Neural progenitor cell (in vitro differentiated cells): ENCODE results near the gene TRIM25.

Source experiments
- EZH2phosphoT487 ChIP-seq: fragments of 200-600 bp; sonication (generic); IDR thresholded peaks from 2 replicates; pipeline ENCODE4 v1.6.1; 2017; ENCODE audit warnings: antibody characterized with exemption
- TF ChIP-seq, protein P1 (sequence below): fragments of 200-600 bp; sonication (generic); IDR thresholded peaks from 2 replicates; pipeline ENCODE4 v1.5.1; 2017; ENCODE audit warnings: antibody characterized with exemption, mild to moderate bottlenecking

DNA sequence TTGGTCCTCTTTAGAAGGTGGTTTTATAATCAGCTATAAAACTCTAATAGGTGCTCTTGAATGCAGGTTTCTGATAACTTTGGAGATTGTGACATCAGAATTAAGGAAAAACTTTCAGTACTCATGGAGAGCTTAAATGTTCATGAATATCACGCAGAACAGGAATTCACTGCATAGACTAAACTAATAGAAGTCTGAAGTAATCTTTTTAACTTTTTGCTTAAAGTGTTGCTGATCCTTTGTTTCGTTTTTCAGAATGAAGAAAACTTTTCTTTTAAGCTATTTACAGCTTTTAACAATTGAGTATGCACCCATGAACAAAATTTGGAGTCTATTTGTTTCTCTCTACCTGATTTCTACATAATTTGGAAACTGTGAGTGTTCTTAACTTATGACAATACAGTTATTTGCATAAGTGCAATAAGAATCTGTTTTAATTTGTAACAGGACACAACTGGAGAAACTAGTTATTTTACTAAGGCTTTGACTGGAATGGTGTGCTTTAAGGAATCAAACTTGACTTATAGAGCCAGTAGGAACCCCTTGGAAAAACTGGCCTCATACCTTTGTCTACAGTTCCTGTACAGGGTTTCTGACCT, 17.0 kb upstream of the TRIM25 start:
- TF ChIP-seq, protein P1, sequence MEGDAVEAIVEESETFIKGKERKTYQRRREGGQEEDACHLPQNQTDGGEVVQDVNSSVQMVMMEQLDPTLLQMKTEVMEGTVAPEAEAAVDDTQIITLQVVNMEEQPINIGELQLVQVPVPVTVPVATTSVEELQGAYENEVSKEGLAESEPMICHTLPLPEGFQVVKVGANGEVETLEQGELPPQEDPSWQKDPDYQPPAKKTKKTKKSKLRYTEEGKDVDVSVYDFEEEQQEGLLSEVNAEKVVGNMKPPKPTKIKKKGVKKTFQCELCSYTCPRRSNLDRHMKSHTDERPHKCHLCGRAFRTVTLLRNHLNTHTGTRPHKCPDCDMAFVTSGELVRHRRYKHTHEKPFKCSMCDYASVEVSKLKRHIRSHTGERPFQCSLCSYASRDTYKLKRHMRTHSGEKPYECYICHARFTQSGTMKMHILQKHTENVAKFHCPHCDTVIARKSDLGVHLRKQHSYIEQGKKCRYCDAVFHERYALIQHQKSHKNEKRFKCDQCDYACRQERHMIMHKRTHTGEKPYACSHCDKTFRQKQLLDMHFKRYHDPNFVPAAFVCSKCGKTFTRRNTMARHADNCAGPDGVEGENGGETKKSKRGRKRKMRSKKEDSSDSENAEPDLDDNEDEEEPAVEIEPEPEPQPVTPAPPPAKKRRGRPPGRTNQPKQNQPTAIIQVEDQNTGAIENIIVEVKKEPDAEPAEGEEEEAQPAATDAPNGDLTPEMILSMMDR = no peak
- no peak for TF ChIP-seq EZH2phosphoT487
